ENCODE results near the gene IFT43. TPM values are rescaled to one million over a fixed set of nuclear protein-coding genes. Genes with fewer than 3 reads are reported as not detected.
A peak's percentile ranks its signal among the peaks of the same experiment; 100 is the strongest.

IFT43 gene
- total and polyA plus RNA-seq, 2 experiments from 2014 or later = 56.8 to 76.6 TPM

GRCh38 chr14:76057914-76058313, 72.4 kb downstream of the IFT43 start:
- Histone ChIP-seq H3K4me3 (no peak overlapping the region), H3K4me1 (ENCODE audit: low read depth) (peaks cover under 1% of the 10 kb centered on the region), H3K27ac (no peak overlapping the region), H3K27me3 (no peaks in the 10 kb centered on the region), H3K36me3 (no peaks in the 10 kb centered on the region), H3K9me3 (ENCODE audit: low read depth) (no peaks in the 10 kb centered on the region)
- no peak for TF ChIP-seq CTCF (IDR thresholded peaks at IDR 0.05; ENCODE audit: low read depth, low read length)
- peak in 1 of 2 donors; percentile 59 for DNase-seq (ENCODE audit: low read depth in 1 of 2, low spot score in 1 of 2)

- Histone ChIP-seq H3K9me3 (ENCODE audit: low read depth) (no peaks in the 10 kb centered on the region), H3K36me3 (no peaks in the 10 kb centered on the region), H3K27ac (no peak overlapping the region), H3K4me3 (no peak overlapping the region), H3K27me3 (no peaks in the 10 kb centered on the region), H3K4me1 (ENCODE audit: low read depth) (peaks cover 7% of the 10 kb centered on the region)
- TF ChIP-seq CTCF (IDR thresholded peaks at IDR 0.05; ENCODE audit: low read depth, low read length) = no peak
- peak in 1 of 2 donors; percentile 31 for DNase-seq (ENCODE audit: low read depth in 1 of 2, low spot score in 1 of 2)
These were observed 77.8 kb downstream of the IFT43 start for GRCh38 chr14:76063327-76063726.

GRCh38 chr14:76065519-76065918, 80.0 kb downstream of the IFT43 start:
- no peaks in the 10 kb centered on the region for H3K36me3 ChIP-seq
- no peaks in the 10 kb centered on the region for H3K9me3 ChIP-seq (ENCODE audit: low read depth)
- H3K4me1 ChIP-seq (ENCODE audit: low read depth) = peaks cover 7% of the 10 kb centered on the region
- H3K4me3 ChIP-seq = no peak overlapping the region
- H3K27me3 ChIP-seq = no peaks in the 10 kb centered on the region
- no peak for TF ChIP-seq CTCF (IDR thresholded peaks at IDR 0.05; ENCODE audit: low read depth, low read length)
- no peak for DNase-seq (ENCODE audit: low read depth in 1 of 2, low spot score in 1 of 2)
- H3K27ac ChIP-seq = no peak overlapping the region

GRCh38 chr14:76067536-76067935, 82.0 kb downstream of the IFT43 start:
- no peak overlapping the region for H3K4me3 ChIP-seq
- TF ChIP-seq CTCF (IDR thresholded peaks at IDR 0.05; ENCODE audit: low read depth, low read length) = no peak

GRCh38 chr14:76073717-76074116, 88.2 kb downstream of the IFT43 start:
- H3K4me3 ChIP-seq = no peak overlapping the region
- H3K4me1 ChIP-seq (ENCODE audit: low read depth) = no peaks in the 10 kb centered on the region
- no peaks in the 10 kb centered on the region for H3K36me3 ChIP-seq
- DNase-seq (ENCODE audit: low read depth in 1 of 2, low spot score in 1 of 2) = no peak
- no peaks in the 10 kb centered on the region for H3K9me3 ChIP-seq (ENCODE audit: low read depth)
- TF ChIP-seq CTCF (IDR thresholded peaks at IDR 0.05; ENCODE audit: low read depth, low read length) = no peak
- no peak overlapping the region for H3K27ac ChIP-seq
- no peaks in the 10 kb centered on the region for H3K27me3 ChIP-seq

More at GRCh38 chr14:76067536-76067935, 82.0 kb downstream of the IFT43 start:
- H3K27ac ChIP-seq = no peak overlapping the region
- no peak for DNase-seq (ENCODE audit: low read depth in 1 of 2, low spot score in 1 of 2)
- H3K27me3 ChIP-seq = no peaks in the 10 kb centered on the region
- peaks cover 7% of the 10 kb centered on the region for H3K4me1 ChIP-seq (ENCODE audit: low read depth)
- H3K36me3 ChIP-seq = no peaks in the 10 kb centered on the region
- H3K9me3 ChIP-seq (ENCODE audit: low read depth) = no peaks in the 10 kb centered on the region

GRCh38 chr14:76077340-76077739, 91.8 kb downstream of the IFT43 start:
- no peak for TF ChIP-seq CTCF (IDR thresholded peaks at IDR 0.05; ENCODE audit: low read depth, low read length)
- no peak for DNase-seq (ENCODE audit: low read depth in 1 of 2, low spot score in 1 of 2)

More at GRCh38 chr14:76077340-76077739, 91.8 kb downstream of the IFT43 start:
- Histone ChIP-seq H3K4me1 (ENCODE audit: low read depth) (no peaks in the 10 kb centered on the region), H3K27me3 (no peaks in the 10 kb centered on the region), H3K4me3 (no peak overlapping the region), H3K27ac (no peak overlapping the region), H3K9me3 (ENCODE audit: low read depth) (no peaks in the 10 kb centered on the region), H3K36me3 (no peaks in the 10 kb centered on the region)

All from cardiac muscle cell (in vitro differentiated cells and primary cell).